ENCODE measurements around the gene TTC9C. TPM values are rescaled to one million over a fixed set of nuclear protein-coding genes. Genes with fewer than 3 reads are reported as not detected.

Gene TTC9C
- total and polyA plus RNA-seq, 2 of the 13 experiments (the other 11 are each of a cell fraction or from before 2014, with no cell fraction given), result 28.0 to 36.4 TPM

- TF ChIP-seq, protein P1, sequence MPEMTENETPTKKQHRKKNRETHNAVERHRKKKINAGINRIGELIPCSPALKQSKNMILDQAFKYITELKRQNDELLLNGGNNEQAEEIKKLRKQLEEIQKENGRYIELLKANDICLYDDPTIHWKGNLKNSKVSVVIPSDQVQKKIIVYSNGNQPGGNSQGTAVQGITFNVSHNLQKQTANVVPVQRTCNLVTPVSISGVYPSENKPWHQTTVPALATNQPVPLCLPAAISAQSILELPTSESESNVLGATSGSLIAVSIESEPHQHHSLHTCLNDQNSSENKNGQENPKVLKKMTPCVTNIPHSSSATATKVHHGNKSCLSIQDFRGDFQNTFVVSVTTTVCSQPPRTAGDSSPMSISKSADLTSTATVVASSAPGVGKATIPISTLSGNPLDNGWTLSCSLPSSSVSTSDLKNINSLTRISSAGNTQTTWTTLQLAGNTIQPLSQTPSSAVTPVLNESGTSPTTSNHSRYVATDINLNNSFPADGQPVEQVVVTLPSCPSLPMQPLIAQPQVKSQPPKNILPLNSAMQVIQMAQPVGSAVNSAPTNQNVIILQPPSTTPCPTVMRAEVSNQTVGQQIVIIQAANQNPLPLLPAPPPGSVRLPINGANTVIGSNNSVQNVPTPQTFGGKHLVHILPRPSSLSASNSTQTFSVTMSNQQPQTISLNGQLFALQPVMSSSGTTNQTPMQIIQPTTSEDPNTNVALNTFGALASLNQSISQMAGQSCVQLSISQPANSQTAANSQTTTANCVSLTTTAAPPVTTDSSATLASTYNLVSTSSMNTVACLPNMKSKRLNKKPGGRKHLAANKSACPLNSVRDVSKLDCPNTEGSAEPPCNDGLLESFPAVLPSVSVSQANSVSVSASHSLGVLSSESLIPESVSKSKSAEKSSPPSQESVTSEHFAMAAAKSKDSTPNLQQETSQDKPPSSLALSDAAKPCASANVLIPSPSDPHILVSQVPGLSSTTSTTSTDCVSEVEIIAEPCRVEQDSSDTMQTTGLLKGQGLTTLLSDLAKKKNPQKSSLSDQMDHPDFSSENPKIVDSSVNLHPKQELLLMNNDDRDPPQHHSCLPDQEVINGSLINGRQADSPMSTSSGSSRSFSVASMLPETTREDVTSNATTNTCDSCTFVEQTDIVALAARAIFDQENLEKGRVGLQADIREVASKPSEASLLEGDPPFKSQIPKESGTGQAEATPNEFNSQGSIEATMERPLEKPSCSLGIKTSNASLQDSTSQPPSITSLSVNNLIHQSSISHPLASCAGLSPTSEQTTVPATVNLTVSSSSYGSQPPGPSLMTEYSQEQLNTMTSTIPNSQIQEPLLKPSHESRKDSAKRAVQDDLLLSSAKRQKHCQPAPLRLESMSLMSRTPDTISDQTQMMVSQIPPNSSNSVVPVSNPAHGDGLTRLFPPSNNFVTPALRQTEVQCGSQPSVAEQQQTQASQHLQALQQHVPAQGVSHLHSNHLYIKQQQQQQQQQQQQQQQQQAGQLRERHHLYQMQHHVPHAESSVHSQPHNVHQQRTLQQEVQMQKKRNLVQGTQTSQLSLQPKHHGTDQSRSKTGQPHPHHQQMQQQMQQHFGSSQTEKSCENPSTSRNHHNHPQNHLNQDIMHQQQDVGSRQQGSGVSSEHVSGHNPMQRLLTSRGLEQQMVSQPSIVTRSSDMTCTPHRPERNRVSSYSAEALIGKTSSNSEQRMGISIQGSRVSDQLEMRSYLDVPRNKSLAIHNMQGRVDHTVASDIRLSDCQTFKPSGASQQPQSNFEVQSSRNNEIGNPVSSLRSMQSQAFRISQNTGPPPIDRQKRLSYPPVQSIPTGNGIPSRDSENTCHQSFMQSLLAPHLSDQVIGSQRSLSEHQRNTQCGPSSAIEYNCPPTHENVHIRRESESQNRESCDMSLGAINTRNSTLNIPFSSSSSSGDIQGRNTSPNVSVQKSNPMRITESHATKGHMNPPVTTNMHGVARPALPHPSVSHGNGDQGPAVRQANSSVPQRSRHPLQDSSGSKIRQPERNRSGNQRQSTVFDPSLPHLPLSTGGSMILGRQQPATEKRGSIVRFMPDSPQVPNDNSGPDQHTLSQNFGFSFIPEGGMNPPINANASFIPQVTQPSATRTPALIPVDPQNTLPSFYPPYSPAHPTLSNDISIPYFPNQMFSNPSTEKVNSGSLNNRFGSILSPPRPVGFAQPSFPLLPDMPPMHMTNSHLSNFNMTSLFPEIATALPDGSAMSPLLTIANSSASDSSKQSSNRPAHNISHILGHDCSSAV (CRISPR knock-in tag; IDR thresholded peaks at IDR 0.05; ENCODE audit: borderline replicate concordance), result no peak
- TF ChIP-seq GLMP (CRISPR knock-in tag; IDR thresholded peaks at IDR 0.05; ENCODE audit: borderline replicate concordance), result no peak
- TF ChIP-seq ZNF414 (CRISPR knock-in tag; IDR thresholded peaks at IDR 0.05), result no peak
- TF ChIP-seq ZNF678 (CRISPR knock-in tag; IDR thresholded peaks at IDR 0.05), result no peak
- no peak for TF ChIP-seq ZNF232 (CRISPR knock-in tag; IDR thresholded peaks at IDR 0.05; ENCODE audit: borderline replicate concordance)
- TF ChIP-seq ZNF430 (CRISPR knock-in tag; IDR thresholded peaks at IDR 0.05), result no peak
- TF ChIP-seq, protein P2, sequence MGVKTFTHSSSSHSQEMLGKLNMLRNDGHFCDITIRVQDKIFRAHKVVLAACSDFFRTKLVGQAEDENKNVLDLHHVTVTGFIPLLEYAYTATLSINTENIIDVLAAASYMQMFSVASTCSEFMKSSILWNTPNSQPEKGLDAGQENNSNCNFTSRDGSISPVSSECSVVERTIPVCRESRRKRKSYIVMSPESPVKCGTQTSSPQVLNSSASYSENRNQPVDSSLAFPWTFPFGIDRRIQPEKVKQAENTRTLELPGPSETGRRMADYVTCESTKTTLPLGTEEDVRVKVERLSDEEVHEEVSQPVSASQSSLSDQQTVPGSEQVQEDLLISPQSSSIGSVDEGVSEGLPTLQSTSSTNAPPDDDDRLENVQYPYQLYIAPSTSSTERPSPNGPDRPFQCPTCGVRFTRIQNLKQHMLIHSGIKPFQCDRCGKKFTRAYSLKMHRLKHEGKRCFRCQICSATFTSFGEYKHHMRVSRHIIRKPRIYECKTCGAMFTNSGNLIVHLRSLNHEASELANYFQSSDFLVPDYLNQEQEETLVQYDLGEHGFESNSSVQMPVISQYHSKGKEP (CRISPR knock-in tag; IDR thresholded peaks at IDR 0.05), result no peak
- TF ChIP-seq, protein P3, sequence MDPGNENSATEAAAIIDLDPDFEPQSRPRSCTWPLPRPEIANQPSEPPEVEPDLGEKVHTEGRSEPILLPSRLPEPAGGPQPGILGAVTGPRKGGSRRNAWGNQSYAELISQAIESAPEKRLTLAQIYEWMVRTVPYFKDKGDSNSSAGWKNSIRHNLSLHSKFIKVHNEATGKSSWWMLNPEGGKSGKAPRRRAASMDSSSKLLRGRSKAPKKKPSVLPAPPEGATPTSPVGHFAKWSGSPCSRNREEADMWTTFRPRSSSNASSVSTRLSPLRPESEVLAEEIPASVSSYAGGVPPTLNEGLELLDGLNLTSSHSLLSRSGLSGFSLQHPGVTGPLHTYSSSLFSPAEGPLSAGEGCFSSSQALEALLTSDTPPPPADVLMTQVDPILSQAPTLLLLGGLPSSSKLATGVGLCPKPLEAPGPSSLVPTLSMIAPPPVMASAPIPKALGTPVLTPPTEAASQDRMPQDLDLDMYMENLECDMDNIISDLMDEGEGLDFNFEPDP (CRISPR knock-in tag; conservative IDR thresholded peaks at IDR 0.05), result no peak
- no peak for TF ChIP-seq ZMYM2 (CRISPR knock-in tag; IDR thresholded peaks at IDR 0.05)
- TF ChIP-seq GABPA (IDR thresholded peaks at IDR 0.05; ENCODE audit: low read depth, low read length), result peak; percentile 32
- peak; percentile 74 for TF ChIP-seq GABPA (CRISPR knock-in tag; IDR thresholded peaks at IDR 0.05; ENCODE audit: low read depth)
- TF ChIP-seq PATZ1 (CRISPR knock-in tag; IDR thresholded peaks at IDR 0.05), result peak; percentile 100
Measured at GRCh38 chr11:62771144-62772021, 43.1 kb downstream of the TTC9C start, which contains the start of gene TAF6L (continued).
